K562 (cell line): Measurements from ENCODE around the gene LAMTOR5.

ENCODE experiments used
- CTCF ChIP-seq, 3 experiments: IDR thresholded peaks in 2 of 3; conservative IDR thresholded peaks in 1 of 3; 2 replicates each; pipeline ENCODE4 v1.5.1; 2011 to 2012; ENCODE audit warnings: low read length in 3 of 3, mild to moderate bottlenecking in 3 of 3, control low read depth in 2 of 3, improper control_type of control experiment in 1 of 3, inconsistent platforms in 1 of 3, low read depth in 1 of 3, mixed read lengths in 1 of 3, moderate library complexity in 1 of 3; ENCODE audit not compliant: insufficient read depth in 2 of 3
- FOS ChIP-seq: IDR thresholded peaks from 3 replicates; pipeline ENCODE4 v1.6.1; 2011; ENCODE audit not compliant: insufficient read length; ENCODE audit errors: extremely low read depth
- JUND ChIP-seq, 2 experiments: IDR thresholded peaks; 2 replicates in 1 of 2; 3 replicates in 1 of 2; pipeline ENCODE4 v1.6.1; 2011; ENCODE audit warnings: borderline replicate concordance in 2 of 2, low read depth in 2 of 2, low read length in 2 of 2, improper control_type of control experiment in 1 of 2, missing biosample characterization in 1 of 2, missing genetic modification characterization in 1 of 2, missing genetic modification reagents in 1 of 2
- POLR2AphosphoS5 ChIP-seq: IDR thresholded peaks from 2 replicates; pipeline ENCODE4 v1.6.1; 2011; ENCODE audit warnings: mild to moderate bottlenecking, low read depth, low read length, moderate library complexity; ENCODE audit not compliant: control insufficient read depth, insufficient read depth
- SPI1 ChIP-seq: IDR thresholded peaks from 2 replicates; pipeline ENCODE4 v1.6.1; 2011; ENCODE audit warnings: low read depth, low read length, control low read depth, borderline replicate concordance
- TAF7 ChIP-seq: fragments of 450-650 bp; IDR thresholded peaks from 2 replicates; pipeline ENCODE4 v1.6.1; 2016; ENCODE audit warnings: missing genetic modification characterization, missing compliant biosample characterization
- TEAD4 ChIP-seq, 2 experiments: sonication (generic) in 1 of 2; formaldehyde crosslinking in 1 of 2; IDR thresholded peaks; 2 replicates each; pipeline versions ENCODE4 v1.6.1 to v1.8.0; 2012 to 2022; ENCODE audit warnings: borderline replicate concordance in 1 of 2, inconsistent platforms in 1 of 2, low read length in 1 of 2, mild to moderate bottlenecking in 1 of 2, missing genetic modification reagents in 1 of 2

GRCh38 chr1:110411173-110411735, 3.8 kb upstream of the LAMTOR5 start:
- no peak for TF ChIP-seq TAF7 (tag)
- TF ChIP-seq CTCF (IDR thresholded peaks at IDR 0.05 in 2 of 3, conservative IDR thresholded peaks at IDR 0.05 in 1 of 3; ENCODE audit: insufficient read depth in 2 of 3, low read depth in 1 of 3, low read length in 3 of 3), result no peak
- no peak for TF ChIP-seq JUND (IDR thresholded peaks at IDR 0.05; ENCODE audit: borderline replicate concordance, low read depth, low read length)
- no peak for TF ChIP-seq JUND (tag; IDR thresholded peaks at IDR 0.05; ENCODE audit: borderline replicate concordance, low read depth, low read length)
- TF ChIP-seq POLR2AphosphoS5, result no peak
- no peak for TF ChIP-seq TEAD4 (IDR thresholded peaks at IDR 0.05; ENCODE audit: low read length)
- no peak for TF ChIP-seq TEAD4 (CRISPR knock-in tag; IDR thresholded peaks at IDR 0.05; ENCODE audit: borderline replicate concordance)
- TF ChIP-seq SPI1, result no peak
- no peak for TF ChIP-seq FOS
